A549 (cell line): ENCODE results near the gene ATF2. TPM values are rescaled to one million over a fixed set of nuclear protein-coding genes. Genes with fewer than 3 reads are reported as not detected.

Experiments used
- ATAC-seq, 2 experiments: fragments of 200-7000 bp in 1 of 2; fragments of >200 bp in 1 of 2; cut with Nextera tagmentation in 1 of 2; cut with Tn5 transposase in 1 of 2; 3 replicates each; pipeline versions ENCODE4 v1.8.0 to v1.9.1; 2018 to 2020; ENCODE audit warnings: mild to moderate bottlenecking in 1 of 2, moderate library complexity in 1 of 2
- CTCF ChIA-PET: fragments of 300-600 bp; sonication (Branson Sonifier 250); formaldehyde crosslinking; extraction: SDS; loops from one replicate; lab custom pipeline; 2021; ENCODE audit warnings: antibody characterized with exemption, inconsistent platforms; lab: Yijun Ruan, JAX
- POLR2A ChIA-PET: fragments of 350-600 bp; formaldehyde crosslinking; extraction: SDS; loops from one replicate; lab custom pipeline; 2021; ENCODE audit warnings: antibody characterized with exemption, inconsistent platforms; lab: Yijun Ruan, JAX
- DNase-seq, 2 experiments: peaks; one replicate each; pipeline versions ENCODE4 v3.0.0 to v3.0.0-alpha.2; 2011 to 2016; ENCODE audit warnings: low read depth in 1 of 2, low spot score in 1 of 2
- FAIRE-seq: peaks from 2 replicates; lab custom pipeline; 2011; peaks lifted over from hg19 to GRCh38; lab: Jason Lieb, UNC
- H3K27ac ChIP-seq, 2 experiments: fragments of >200 bp; sonication (Bioruptor Twin); formaldehyde crosslinking; 3 replicates each; pipeline ENCODE4 v1.5.1; 2016 to 2017
- H3K4me1 ChIP-seq: fragments of >200 bp; sonication (Bioruptor Twin); formaldehyde crosslinking; 3 replicates; pipeline ENCODE4 v1.6.1; 2016
- H3K4me2 ChIP-seq: fragments of >200 bp; sonication (Bioruptor Twin); formaldehyde crosslinking; 3 replicates; pipeline ENCODE4 v1.6.1; 2016
- H3K4me3 ChIP-seq: fragments of >200 bp; sonication (Bioruptor Twin); formaldehyde crosslinking; 3 replicates; pipeline ENCODE4 v1.5.1; 2016
- H3K9me3 ChIP-seq: fragments of >200 bp; sonication (Bioruptor Twin); formaldehyde crosslinking; 3 replicates; pipeline ENCODE4 v1.6.1; 2016
- CBX2 ChIP-seq: fragments of 200-600 bp; sonication (generic); IDR thresholded peaks from 2 replicates; pipeline ENCODE4 v1.6.1; 2016; ENCODE audit warnings: low read depth, mild to moderate bottlenecking, borderline replicate concordance
- CEBPB ChIP-seq, 2 experiments: fragments of >200 bp in 1 of 2; sonication (Bioruptor Twin) in 1 of 2; formaldehyde crosslinking in 1 of 2; IDR thresholded peaks; 2 replicates each; pipeline ENCODE4 v1.6.1; 2012 to 2016
- CHD2 ChIP-seq: fragments of 150-350 bp; IDR thresholded peaks from 2 replicates; pipeline ENCODE4 v1.6.1; 2014; ENCODE audit warnings: low read length; ENCODE audit not compliant: partially characterized antibody
- CTCF ChIP-seq: fragments of >200 bp; sonication (Bioruptor Twin); formaldehyde crosslinking; IDR thresholded peaks from 3 replicates; pipeline ENCODE4 v1.5.1; 2016
- ELK1 ChIP-seq: fragments of 150-350 bp; IDR thresholded peaks from 2 replicates; pipeline ENCODE4 v1.6.1; 2014; ENCODE audit warnings: low read depth, mild to moderate bottlenecking, low read length
- FOSB ChIP-seq: fragments of 250-450 bp; sonication (Bioruptor Pico); IDR thresholded peaks from 2 replicates; pipeline ENCODE4 v1.5.0; 2020; ENCODE audit warnings: mild to moderate bottlenecking, moderate library complexity
- HOXB5 ChIP-seq: fragments of 250-450 bp; sonication (Bioruptor Pico); IDR thresholded peaks from 2 replicates; pipeline ENCODE4 v1.5.0; 2020; ENCODE audit warnings: mild to moderate bottlenecking, moderate library complexity
- NFE2L2 ChIP-seq: fragments of 150-350 bp; conservative IDR thresholded peaks from 2 replicates; pipeline ENCODE4 v1.6.1; 2014; ENCODE audit warnings: low read length
- PHF8 ChIP-seq: fragments of 200-600 bp; sonication (generic); IDR thresholded peaks from 2 replicates; pipeline ENCODE4 v1.6.1; 2016; ENCODE audit warnings: low read depth, mild to moderate bottlenecking, antibody characterized with exemption, moderate library complexity, borderline replicate concordance
- POLR2A ChIP-seq: IDR thresholded peaks from 2 replicates; pipeline ENCODE4 v1.6.1; 2012; ENCODE audit warnings: mild to moderate bottlenecking, low read length
- RAD21 ChIP-seq, 2 experiments: fragments of >200 bp in 1 of 2; sonication (Bioruptor Twin) in 1 of 2; formaldehyde crosslinking in 1 of 2; IDR thresholded peaks in 1 of 2; conservative IDR thresholded peaks in 1 of 2; 2 replicates in 1 of 2; 3 replicates in 1 of 2; pipeline ENCODE4 v1.6.1; 2012 to 2018; ENCODE audit warnings: inconsistent platforms in 1 of 2
- SREBF2 ChIP-seq: fragments of 450-650 bp; IDR thresholded peaks from 2 replicates; pipeline ENCODE4 v1.6.1; 2014; ENCODE audit warnings: mild to moderate bottlenecking, moderate library complexity
- TP53 ChIP-seq: fragments of 250-450 bp; sonication (Bioruptor Pico); IDR thresholded peaks from 2 replicates; pipeline ENCODE4 v1.5.0; 2021; ENCODE audit warnings: mild to moderate bottlenecking, moderate library complexity
- ZC3H11A ChIP-seq: fragments of 450-650 bp; IDR thresholded peaks from 2 replicates; pipeline ENCODE4 v1.6.1; 2014; ENCODE audit warnings: antibody characterized with exemption, mild to moderate bottlenecking
- ZFP36 ChIP-seq: fragments of 450-650 bp; IDR thresholded peaks from 2 replicates; pipeline ENCODE4 v1.6.1; 2014; ENCODE audit warnings: borderline replicate concordance; ENCODE audit not compliant: partially characterized antibody
- ZNF302 ChIP-seq: fragments of 250-450 bp; sonication (Bioruptor Pico); IDR thresholded peaks from 2 replicates; pipeline ENCODE4 v1.9.0; 2021; ENCODE audit warnings: inconsistent platforms, mild to moderate bottlenecking, moderate library complexity
- WGBS: methylation state at CpG from one replicate; pipeline ENCODE4 v1.1.6; 2017; ENCODE audit errors: missing lambda C conversion rate; 5-methylcytosine and 5-hydroxymethylcytosine counted together
- polyA plus RNA-seq, 4 experiments: library from polyadenylated mRNA; depleted of rRNA in 3 of 4; stranded (reverse); fragments of >200 nt; fragmentation: RNase III in 1 of 4; extraction: RNeasy Plus Mini Kit Qiagen cat#74134 plus additional on column Dnase treatment in 1 of 4; gene quantifications; 2 replicates in 3 of 4; 3 replicates in 1 of 4; pipeline ENCODE4 v1.2.3, GENCODE V29; 2011 to 2017
- TF ChIP-seq, protein P1 (sequence below): IDR thresholded peaks from 2 replicates; pipeline ENCODE4 v1.6.1; 2012
- TF ChIP-seq, protein P2 (sequence below): fragments of 450-650 bp; IDR thresholded peaks from 2 replicates; pipeline ENCODE4 v1.6.1; 2014; ENCODE audit warnings: antibody characterized with exemption
- TF ChIP-seq, protein P3 (sequence below): IDR thresholded peaks from 2 replicates; pipeline ENCODE4 v1.6.1; 2012

The ATF2 gene
- polyA plus RNA-seq, 2 of the 4 experiments (the other 2 are of a cell fraction), result 18.9 to 67.4 TPM

- WGBS, result 44% methylated on average over 6 of the region's 6 CpGs
Measured at GRCh38 chr2:175207741-175208438, 39.9 kb upstream of the ATF2 start.

GRCh38 chr2:175206866-175207265 lies 38.9 kb upstream of the ATF2 start:
- Histone ChIP-seq H3K27ac (no peak overlapping the region), H3K4me1 (no peaks in the 10 kb centered on the region), H3K4me3 (no peak overlapping the region), H3K9me3 (no peaks in the 10 kb centered on the region), H3K4me2 (no peak overlapping the region)
- no peak for TF ChIP-seq PHF8
- no peak for TF ChIP-seq ZFP36
- TF ChIP-seq, protein P1, sequence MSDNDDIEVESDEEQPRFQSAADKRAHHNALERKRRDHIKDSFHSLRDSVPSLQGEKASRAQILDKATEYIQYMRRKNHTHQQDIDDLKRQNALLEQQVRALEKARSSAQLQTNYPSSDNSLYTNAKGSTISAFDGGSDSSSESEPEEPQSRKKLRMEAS, result no peak
- no peak for TF ChIP-seq CEBPB (IDR thresholded peaks at IDR 0.05)
- TF ChIP-seq TP53 (CRISPR knock-in tag), result no peak
- no peak for TF ChIP-seq NFE2L2
- TF ChIP-seq FOSB (CRISPR knock-in tag), result no peak
- no peak for TF ChIP-seq RAD21 (conservative IDR thresholded peaks at IDR 0.05 in 1 of 2, IDR thresholded peaks at IDR 0.05 in 1 of 2)
- no peak for TF ChIP-seq CBX2
- no peak for TF ChIP-seq CHD2
- no peak for TF ChIP-seq ELK1
- TF ChIP-seq, protein P2, sequence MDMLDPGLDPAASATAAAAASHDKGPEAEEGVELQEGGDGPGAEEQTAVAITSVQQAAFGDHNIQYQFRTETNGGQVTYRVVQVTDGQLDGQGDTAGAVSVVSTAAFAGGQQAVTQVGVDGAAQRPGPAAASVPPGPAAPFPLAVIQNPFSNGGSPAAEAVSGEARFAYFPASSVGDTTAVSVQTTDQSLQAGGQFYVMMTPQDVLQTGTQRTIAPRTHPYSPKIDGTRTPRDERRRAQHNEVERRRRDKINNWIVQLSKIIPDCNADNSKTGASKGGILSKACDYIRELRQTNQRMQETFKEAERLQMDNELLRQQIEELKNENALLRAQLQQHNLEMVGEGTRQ, result no peak
- TF ChIP-seq SREBF2, result no peak
- CTCF ChIA-PET, result interaction anchor here (0.8 to 1.6 kb wide), 2 partner anchors 123 to 458 kb away, joined by 3 read pairs; no protein-coding TSS in a partner anchor
- FAIRE-seq (no peak), DNase-seq (no peak), ATAC-seq (no peak)
- WGBS, result 48% methylated on average over 3 of the region's 3 CpGs
- POLR2A ChIA-PET, result no interaction called here

More at GRCh38 chr2:175207741-175208438, 39.9 kb upstream of the ATF2 start:
- no peak for TF ChIP-seq POLR2A
- TF ChIP-seq ZC3H11A, result no peak
- TF ChIP-seq, protein P3, sequence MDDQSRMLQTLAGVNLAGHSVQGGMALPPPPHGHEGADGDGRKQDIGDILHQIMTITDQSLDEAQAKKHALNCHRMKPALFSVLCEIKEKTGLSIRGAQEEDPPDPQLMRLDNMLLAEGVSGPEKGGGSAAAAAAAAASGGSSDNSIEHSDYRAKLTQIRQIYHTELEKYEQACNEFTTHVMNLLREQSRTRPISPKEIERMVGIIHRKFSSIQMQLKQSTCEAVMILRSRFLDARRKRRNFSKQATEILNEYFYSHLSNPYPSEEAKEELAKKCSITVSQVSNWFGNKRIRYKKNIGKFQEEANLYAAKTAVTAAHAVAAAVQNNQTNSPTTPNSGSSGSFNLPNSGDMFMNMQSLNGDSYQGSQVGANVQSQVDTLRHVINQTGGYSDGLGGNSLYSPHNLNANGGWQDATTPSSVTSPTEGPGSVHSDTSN, result no peak
- TF ChIP-seq ZNF302 (CRISPR knock-in tag), result no peak
- no peak for TF ChIP-seq HOXB5 (CRISPR knock-in tag)
- TF ChIP-seq CTCF, result no peak
- TF ChIP-seq CBX2, result no peak
- TF ChIP-seq, all 56 proteins: peak for 0
- Histone ChIP-seq H3K9me3 (no peaks in the 10 kb centered on the region), H3K4me2 (no peak overlapping the region), H3K4me1 (no peaks in the 10 kb centered on the region), H3K4me3 (no peak overlapping the region), H3K27ac (no peak overlapping the region)
- ATAC-seq, result no peak
- ChIA-PET CTCF (interaction anchor here (0.8 kb wide), 1 partner anchor 459 kb away, joined by 3 read pairs; no protein-coding TSS in a partner anchor), POLR2A (no interaction called here)
- FAIRE-seq, result no peak
- no peak for DNase-seq
